Neural crest cell (in vitro differentiated cells): ENCODE measurements around the gene SCN8A. TPM values are rescaled to one million over a fixed set of nuclear protein-coding genes. Genes with fewer than 3 reads are reported as not detected.

Experiments
- DNase-seq: peaks from one replicate; pipeline ENCODE4 v3.0.0; 2021; ENCODE audit warnings: low read depth, mixed read lengths, low spot score
- H3K27ac Mint-ChIP-seq: one replicate; pipeline ENCODE4 v1.8.0; 2021; ENCODE audit warnings: mild to moderate bottlenecking, mixed read lengths; ENCODE audit not compliant: unreplicated experiment
- H3K27me3 Mint-ChIP-seq: 2 replicates; pipeline ENCODE4 v1.8.0; 2021; ENCODE audit warnings: low read depth, mild to moderate bottlenecking, mixed read lengths
- H3K36me3 Mint-ChIP-seq: 2 replicates; pipeline ENCODE4 v1.8.0; 2021; ENCODE audit warnings: low read depth, mild to moderate bottlenecking, mixed read lengths
- H3K4me1 Mint-ChIP-seq: 2 replicates; pipeline ENCODE4 v1.8.0; 2021; ENCODE audit warnings: mixed read lengths
- H3K4me3 Mint-ChIP-seq: one replicate; pipeline ENCODE4 v1.8.0; 2021; ENCODE audit warnings: mild to moderate bottlenecking, mixed read lengths
- H3K9me3 Mint-ChIP-seq: 2 replicates; pipeline ENCODE4 v1.8.0; 2021; ENCODE audit warnings: mixed read lengths
- CTCF ChIP-seq: fragments of 200-600 bp; sonication (generic); conservative IDR thresholded peaks from 2 replicates; pipeline ENCODE4 v1.5.0; 2021; ENCODE audit warnings: antibody characterized with exemption, mild to moderate bottlenecking
- total RNA-seq: library from RNA; stranded (reverse); gene quantifications from 2 replicates; pipeline ENCODE4 v1.2.1, GENCODE V29; 2021

Gene SCN8A
- total RNA-seq, 1 donor from 2014 or later: 13.0 TPM

DNA sequence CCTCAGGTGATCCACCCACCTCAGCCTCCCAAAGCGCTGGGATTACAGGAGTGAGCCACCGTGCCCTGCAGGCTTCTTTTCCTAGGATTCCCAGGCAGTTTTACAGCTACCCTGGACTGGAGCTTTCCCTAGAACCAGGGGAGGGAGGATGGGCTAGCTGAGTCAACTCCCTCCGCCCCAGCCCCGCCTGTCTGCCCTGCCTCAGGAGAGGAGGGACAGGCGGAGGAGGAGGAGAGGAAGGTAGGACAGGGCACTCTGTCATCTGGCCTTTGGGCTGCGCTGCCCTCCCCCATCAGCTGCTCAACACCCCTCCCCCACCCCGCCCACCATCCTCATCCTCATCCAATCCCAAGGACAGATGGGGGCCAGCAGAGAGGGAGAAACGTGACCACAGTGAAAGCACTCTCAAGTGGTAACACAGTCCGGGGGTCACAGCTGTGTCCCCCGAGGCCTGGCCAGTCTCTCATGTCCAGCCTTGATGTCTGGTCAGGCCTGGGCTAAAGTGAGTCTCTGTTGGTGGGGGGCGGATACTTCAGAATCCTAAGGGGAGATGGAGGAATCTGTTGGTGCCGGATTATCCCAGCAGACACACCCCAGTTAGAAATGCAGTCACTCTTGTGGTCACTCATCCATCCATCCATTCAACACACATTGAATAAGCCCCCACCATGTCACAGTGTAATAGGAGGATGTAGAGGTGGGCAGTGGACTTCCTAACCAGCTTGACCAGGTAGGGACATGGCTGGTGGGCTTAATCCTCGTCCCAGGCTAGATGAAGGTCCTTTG lies 245.2 kb downstream of the SCN8A start:
- peaks cover 4% of the 10 kb centered on the region for H3K9me3 Mint-ChIP-seq
- no peak for TF ChIP-seq CTCF

DNA sequence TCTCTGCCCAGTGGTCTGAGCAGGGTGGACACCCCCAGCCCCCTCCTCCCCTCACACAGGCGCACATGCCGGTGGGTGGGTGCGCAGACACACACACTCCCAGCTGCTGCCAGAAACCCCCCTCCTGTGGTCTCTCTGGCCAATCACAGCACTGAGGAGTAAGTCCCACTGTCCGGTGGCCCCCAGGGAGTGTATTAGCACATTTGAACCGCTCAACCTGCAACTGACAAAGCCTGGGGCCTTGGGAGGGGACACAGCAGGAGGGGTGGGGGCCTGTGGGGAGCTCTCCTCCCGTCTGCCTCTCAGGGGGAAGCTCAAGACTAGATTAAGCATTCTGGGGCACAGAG lies 245.8 kb downstream of the SCN8A start:
- Mint-ChIP-seq H3K36me3 (peaks cover 6% of the 10 kb centered on the region), H3K4me1 (peaks cover 70% of the 10 kb centered on the region), H3K27ac (peak overlapping the region; percentile 51), H3K9me3 (peaks cover 4% of the 10 kb centered on the region), H3K27me3 (no peaks in the 10 kb centered on the region), H3K4me3 (peak overlapping the region; percentile 75)
- no peak for DNase-seq
- no peak for TF ChIP-seq CTCF

More for the DNA sequence above, 245.2 kb downstream of the SCN8A start:
- peaks cover 6% of the 10 kb centered on the region for H3K36me3 Mint-ChIP-seq
- H3K27me3 Mint-ChIP-seq: no peaks in the 10 kb centered on the region
- H3K4me3 Mint-ChIP-seq: no peak overlapping the region
- H3K4me1 Mint-ChIP-seq: peaks cover 75% of the 10 kb centered on the region
- no peak for DNase-seq
- peak overlapping the region; percentile 78 for H3K27ac Mint-ChIP-seq

- Mint-ChIP-seq H3K36me3 (peaks cover 6% of the 10 kb centered on the region), H3K9me3 (peaks cover 4% of the 10 kb centered on the region), H3K27ac (peak overlapping the region; percentile 51), H3K4me3 (peak overlapping the region; percentile 75), H3K27me3 (no peaks in the 10 kb centered on the region), H3K4me1 (peaks cover 70% of the 10 kb centered on the region)
- DNase-seq: no peak
- TF ChIP-seq CTCF: no peak
These were observed 246.3 kb downstream of the SCN8A start for GRCh38 chr12:51837286-51837685.

GRCh38 chr12:51838036-51838435 lies 247.0 kb downstream of the SCN8A start:
- Mint-ChIP-seq H3K9me3 (peaks cover 4% of the 10 kb centered on the region), H3K4me1 (peaks cover 63% of the 10 kb centered on the region)

GRCh38 chr12:51838762-51839161 lies 247.7 kb downstream of the SCN8A start:
- Mint-ChIP-seq H3K4me1 (peaks cover 55% of the 10 kb centered on the region), H3K9me3 (peaks cover 3% of the 10 kb centered on the region), H3K36me3 (peaks cover 5% of the 10 kb centered on the region), H3K4me3 (peak overlapping the region; percentile 59), H3K27me3 (no peaks in the 10 kb centered on the region), H3K27ac (no peak overlapping the region)
- DNase-seq: no peak
- TF ChIP-seq CTCF: no peak

More at GRCh38 chr12:51838036-51838435, 247.0 kb downstream of the SCN8A start:
- Mint-ChIP-seq H3K36me3 (peaks cover 6% of the 10 kb centered on the region), H3K27me3 (no peaks in the 10 kb centered on the region), H3K27ac (no peak overlapping the region), H3K4me3 (peak overlapping the region; percentile 75)
- TF ChIP-seq CTCF: no peak
- DNase-seq: no peak
